SU-DHL-6 (cell line): ENCODE data around the gene RASSF4.

ENCODE experiments used
- H2AFZ ChIP-seq: fragments of 200-600 bp; sonication (generic); 2 replicates; pipeline ENCODE4 v1.6.1; 2014; ENCODE audit warnings: low read depth, mild to moderate bottlenecking, moderate library complexity, mixed read lengths, antibody characterized with exemption, low read length; ENCODE audit not compliant: severe bottlenecking
- H3F3A ChIP-seq: fragments of 200-600 bp; shearing (Covaris generic); 2 replicates; pipeline ENCODE4 v1.6.0; 2016; ENCODE audit warnings: antibody characterized with exemption, mild to moderate bottlenecking; ENCODE audit not compliant: insufficient read depth
- H3K27ac ChIP-seq: fragments of 200-600 bp; sonication (generic); 2 replicates; pipeline ENCODE4 v1.5.1; 2016; ENCODE audit warnings: low read depth, mild to moderate bottlenecking, low read length, moderate library complexity, mixed read lengths
- H3K27me3 ChIP-seq: fragments of 200-600 bp; sonication (generic), shearing (Covaris generic); 2 replicates; pipeline ENCODE4 v1.6.0; 2014; ENCODE audit warnings: mild to moderate bottlenecking, low read length
- H3K36me3 ChIP-seq: fragments of 200-600 bp; sonication (generic); 2 replicates; pipeline ENCODE4 v1.6.1; 2014; ENCODE audit warnings: mild to moderate bottlenecking, low read length, mixed read lengths
- H3K4me2 ChIP-seq: fragments of 300-600, 200-600 bp; shearing (Covaris generic), sonication (generic); 2 replicates; pipeline ENCODE4 v1.6.0; 2014; ENCODE audit warnings: low read length, low read depth, mild to moderate bottlenecking; ENCODE audit not compliant: poor library complexity, severe bottlenecking
- H3K4me3 ChIP-seq: fragments of 200-600 bp; sonication (generic); 2 replicates; pipeline ENCODE4 v1.5.1; 2014; ENCODE audit warnings: antibody characterized with exemption, low read length, mild to moderate bottlenecking, mixed read lengths; ENCODE audit not compliant: insufficient read depth, poor library complexity, severe bottlenecking
- H3K79me2 ChIP-seq: fragments of 200-600 bp; sonication (generic); 2 replicates; pipeline ENCODE4 v1.6.1; 2014; ENCODE audit warnings: mild to moderate bottlenecking, low read length, moderate library complexity; ENCODE audit not compliant: insufficient read depth
- H3K9ac ChIP-seq: fragments of 200-600 bp; sonication (generic); 2 replicates; pipeline ENCODE4 v1.7.0; 2014; ENCODE audit warnings: mild to moderate bottlenecking, low read length
- H3K9me2 ChIP-seq: fragments of 200-600 bp; sonication (generic); replicated peaks from 2 replicates; pipeline ENCODE4 v1.6.1; 2014; ENCODE audit warnings: low read length; ENCODE audit not compliant: insufficient read depth
- H3K9me3 ChIP-seq: fragments of 200-600 bp; sonication (generic); 2 replicates; pipeline ENCODE4 v1.6.1; 2014; ENCODE audit warnings: low read length, mixed read lengths; ENCODE audit not compliant: insufficient read depth
- H4K20me1 ChIP-seq: fragments of 200-600 bp; sonication (generic); 2 replicates; pipeline ENCODE4 v1.6.1; 2014; ENCODE audit warnings: low read depth, mild to moderate bottlenecking, antibody characterized with exemption, low read length, moderate library complexity, mixed read lengths
- CTCF ChIP-seq: fragments of 200-600 bp; sonication (generic); IDR thresholded peaks from one replicate; pipeline ENCODE4 v1.5.1; 2017; ENCODE audit warnings: antibody characterized with exemption, mild to moderate bottlenecking, low read length, moderate library complexity; ENCODE audit not compliant: insufficient read depth, poor library complexity, severe bottlenecking
- EZH2phosphoT487 ChIP-seq: fragments of 200-600 bp; sonication (generic), shearing (Covaris generic); conservative IDR thresholded peaks from 2 replicates; pipeline ENCODE4 v1.6.1; 2018; ENCODE audit warnings: mild to moderate bottlenecking, antibody characterized with exemption, low read length, moderate library complexity, mixed read lengths

Gene RASSF4

DNA sequence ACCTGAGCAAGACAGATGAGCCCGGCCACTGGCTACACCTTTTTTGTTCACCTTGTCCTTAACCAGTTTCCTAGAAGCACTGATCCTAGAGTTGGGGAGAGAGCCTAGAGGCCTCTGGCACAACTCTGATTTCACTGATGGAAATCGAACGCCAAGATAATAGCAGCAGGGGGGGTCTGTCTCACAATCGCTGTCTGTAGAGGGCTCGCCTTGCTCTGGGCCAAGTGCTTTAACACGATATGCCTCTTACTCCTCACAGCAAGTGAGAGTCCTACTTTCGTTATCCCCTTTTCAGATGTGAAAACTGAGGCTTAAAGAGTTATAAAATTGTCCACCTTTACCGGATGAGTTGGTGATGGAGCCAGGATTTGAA is 472 bp downstream of the RASSF4 start:
- H3K4me2 ChIP-seq, result peak overlapping the region; percentile 60
- no peak for TF ChIP-seq CTCF
- H3F3A ChIP-seq, result no peaks in the 10 kb centered on the region
- no peaks in the 10 kb centered on the region for H3K9me2 ChIP-seq
- H4K20me1 ChIP-seq, result no peaks in the 10 kb centered on the region
- peak overlapping the region; percentile 40 for H3K4me3 ChIP-seq
- 0 out of 2 replicates have a peak overlapping the region, but pooled peaks have one; percentile 10 for H3K9ac ChIP-seq
- H3K9me3 ChIP-seq, result no peaks in the 10 kb centered on the region
- no peaks in the 10 kb centered on the region for H3K36me3 ChIP-seq
- no peaks in the 10 kb centered on the region for H3K79me2 ChIP-seq
- no peaks in the 10 kb centered on the region for H3K27me3 ChIP-seq
- H2AFZ ChIP-seq, result no peak overlapping the region
- no peak overlapping the region for H3K27ac ChIP-seq

GRCh38 chr10:44960482-44961229 is 1.1 kb downstream of the RASSF4 start:
- Histone ChIP-seq H3K27ac (no peak overlapping the region), H4K20me1 (no peaks in the 10 kb centered on the region), H3K9me2 (no peaks in the 10 kb centered on the region), H3K4me3 (no peak overlapping the region), H3K4me2 (no peak overlapping the region), H2AFZ (no peak overlapping the region), H3K36me3 (no peaks in the 10 kb centered on the region), H3K9me3 (no peaks in the 10 kb centered on the region), H3K27me3 (no peaks in the 10 kb centered on the region), H3F3A (no peaks in the 10 kb centered on the region), H3K79me2 (no peaks in the 10 kb centered on the region), H3K9ac (no peak overlapping the region)
- TF ChIP-seq EZH2phosphoT487 (no peak), CTCF (no peak)

DNA sequence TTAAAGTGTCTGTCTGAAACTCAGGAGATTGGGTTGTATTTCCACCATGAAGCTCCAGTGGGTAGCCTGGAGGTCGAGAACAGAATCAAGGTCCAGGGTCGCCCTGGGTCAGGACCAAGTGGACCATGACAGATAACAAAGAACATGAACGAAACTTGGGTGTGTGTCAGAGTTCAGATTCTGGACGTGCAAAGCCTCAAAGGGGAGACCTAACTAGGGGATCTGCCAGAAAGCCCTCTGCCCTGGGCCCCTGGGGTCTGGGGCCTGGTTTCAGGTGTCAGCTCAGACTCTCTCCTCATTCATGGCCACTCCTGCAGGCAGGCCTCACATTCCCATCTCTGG is 1.6 kb downstream of the RASSF4 start:
- H3K79me2 ChIP-seq, result no peaks in the 10 kb centered on the region
- H3K4me3 ChIP-seq, result no peak overlapping the region
- H2AFZ ChIP-seq, result no peak overlapping the region
- H3K27me3 ChIP-seq, result no peaks in the 10 kb centered on the region
- H3K9ac ChIP-seq, result no peak overlapping the region
- no peaks in the 10 kb centered on the region for H3K9me2 ChIP-seq
- H3K4me2 ChIP-seq, result no peak overlapping the region
- no peaks in the 10 kb centered on the region for H3K36me3 ChIP-seq
- no peaks in the 10 kb centered on the region for H3F3A ChIP-seq
- H3K9me3 ChIP-seq, result no peaks in the 10 kb centered on the region
- H3K27ac ChIP-seq, result no peak overlapping the region
- TF ChIP-seq CTCF (no peak), EZH2phosphoT487 (no peak)
- no peaks in the 10 kb centered on the region for H4K20me1 ChIP-seq
